NCI-H524 (cell line): ENCODE data around the gene OR52M1.

Source experiments
- DNase-seq, 2 experiments: peaks; one replicate each; lab custom pipeline; 2025; lab: John Stamatoyannopoulos, UW

The OR52M1 gene

DNA sequence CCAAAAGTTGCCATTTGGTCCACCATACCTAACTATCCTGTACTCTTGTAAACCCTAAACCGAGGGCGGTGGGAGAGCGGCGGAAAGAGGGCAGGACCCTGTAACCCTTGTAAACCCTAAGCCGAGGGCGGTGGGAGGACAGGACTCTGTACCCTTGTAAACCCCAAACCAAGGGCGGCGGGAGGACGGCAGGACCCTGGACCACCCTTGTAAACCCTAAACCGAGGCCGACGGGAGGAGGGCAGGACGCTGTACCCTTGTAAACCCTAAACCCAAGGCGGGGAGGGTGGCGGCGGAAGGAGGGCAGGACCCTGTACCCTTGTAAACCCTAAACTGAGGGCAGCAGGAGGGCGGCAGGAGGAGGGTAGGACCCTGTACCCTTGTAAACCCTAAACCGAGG, 24.1 kb downstream of the OR52M1 start:
- no peak for DNase-seq

DNA sequence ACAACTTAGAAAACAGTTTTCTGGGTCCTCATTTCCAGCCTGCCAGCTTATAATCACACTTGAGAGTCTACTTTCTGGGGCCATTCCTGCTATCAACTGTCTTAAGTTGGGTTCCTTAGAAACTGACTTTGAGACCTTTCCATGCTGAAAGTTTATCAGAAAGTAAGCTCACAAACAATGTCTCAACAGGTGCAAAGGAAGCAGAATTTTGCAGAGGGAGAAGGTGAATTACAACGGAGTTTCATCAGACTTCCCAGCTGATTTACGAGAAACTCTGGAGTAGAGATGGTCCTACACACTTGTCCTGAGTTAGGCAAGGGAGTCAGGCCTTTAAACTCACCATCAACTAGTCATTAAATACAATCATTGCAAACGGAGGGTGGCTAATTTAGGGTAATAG, 31.9 kb downstream of the OR52M1 start:
- DNase-seq: no peak

GRCh38 chr11:4577761-4578160, 32.8 kb downstream of the OR52M1 start:
- DNase-seq: no peak

DNA sequence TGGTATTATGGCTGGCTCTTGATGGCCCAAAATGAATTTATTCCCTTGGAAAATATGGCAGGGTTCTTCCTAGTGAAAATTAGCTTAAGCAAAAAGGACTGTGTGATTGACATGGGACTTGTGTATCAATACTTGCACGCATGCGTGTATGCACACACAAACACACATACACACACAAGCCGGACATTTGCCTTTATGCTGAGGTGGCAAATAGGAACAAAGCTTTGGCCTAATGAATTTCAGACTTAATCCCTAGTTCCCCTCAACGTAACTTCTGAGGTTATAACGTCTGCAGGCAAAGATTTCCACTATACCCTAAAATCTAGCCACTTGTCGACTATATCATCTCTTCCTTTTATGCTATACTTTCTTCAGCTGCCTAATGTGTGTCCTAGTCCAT, 33.6 kb downstream of the OR52M1 start:
- DNase-seq: no peak

GRCh38 chr11:4580124-4580523, 35.1 kb downstream of the OR52M1 start:
- no peak for DNase-seq

- no peak for DNase-seq
Observed at GRCh38 chr11:4581443-4581842, 36.5 kb downstream of the OR52M1 start, which contains the start of gene OR52I2. OR52I2 (plus strand) TSS chr11:4581743.

- no peak for DNase-seq
Observed at GRCh38 chr11:4589017-4589416, 44.0 kb downstream of the OR52M1 start.

- no peak for DNase-seq
Observed at GRCh38 chr11:4593739-4594138, 48.7 kb downstream of the OR52M1 start, which contains the start of gene OR52I1. OR52I1 (plus strand) TSS chr11:4594039; CDS start chr11:4594039, 0 bp downstream.
